ENCODE results near the gene WNK2. TPM values are rescaled to one million over a fixed set of nuclear protein-coding genes. Genes with fewer than 3 reads are reported as not detected.
A peak's percentile ranks its signal among the peaks of the same experiment; 100 is the strongest.

WNK2 gene
- total and polyA plus RNA-seq, 7 donors, result 8.1 to 58.8 (median 35.5) TPM

GRCh38 chr9:93210324-93210973, 26.5 kb downstream of the WNK2 start:
- H3K9me3 ChIP-seq, result peaks cover 3% of the 10 kb centered on the region
- H3K27ac ChIP-seq, result no peak overlapping the region
- DNase-seq, result peak in 1 of 2 donors; percentile 29
- peaks cover 35% of the 10 kb centered on the region for H3K4me1 ChIP-seq
- no peak overlapping the region for H3K4me3 ChIP-seq
- no peaks in the 10 kb centered on the region for H3K27me3 ChIP-seq (ENCODE audit: insufficient read depth in 3 of 3, low read length in 2 of 3)
- TF ChIP-seq CTCF (IDR thresholded peaks at IDR 0.05), result no peak
- intact Hi-C loops (cut with DNase I), result no loop called here
- no peak for ATAC-seq
- no peaks in the 10 kb centered on the region for H3K36me3 ChIP-seq (ENCODE audit: insufficient read depth in 1 of 2, low read depth in 1 of 2)
- 93 to 97% (median 95%) methylated on average over 14 to 15 of the region's 15 CpGs for WGBS, 3 donors

- TF ChIP-seq CTCF (IDR thresholded peaks at IDR 0.05), result no peak
- Histone ChIP-seq H3K4me3 (no peak overlapping the region), H3K4me1 (peaks cover 28% of the 10 kb centered on the region), H3K27ac (no peak overlapping the region), H3K9me3 (peaks cover 5% of the 10 kb centered on the region), H3K36me3 (ENCODE audit: insufficient read depth in 1 of 2, low read depth in 1 of 2) (no peaks in the 10 kb centered on the region), H3K27me3 (ENCODE audit: insufficient read depth in 3 of 3, low read length in 2 of 3) (no peaks in the 10 kb centered on the region)
- ATAC-seq (no peak), DNase-seq (no peak)
- intact Hi-C loops (cut with DNase I), result no loop called here
Observed at GRCh38 chr9:93210974-93211653, 27.2 kb downstream of the WNK2 start.

- intact Hi-C loops (cut with DNase I), result no loop called here
- Histone ChIP-seq H3K9me3 (peaks cover 5% of the 10 kb centered on the region), H3K27ac (no peak overlapping the region), H3K36me3 (ENCODE audit: insufficient read depth in 1 of 2, low read depth in 1 of 2) (no peaks in the 10 kb centered on the region), H3K4me3 (no peak overlapping the region), H3K4me1 (peaks cover 23% of the 10 kb centered on the region), H3K27me3 (ENCODE audit: insufficient read depth in 3 of 3, low read length in 2 of 3) (no peaks in the 10 kb centered on the region)
- WGBS, 3 donors, result 99% methylated on average over 3 of the region's 3 CpGs
- no peak for ATAC-seq
- DNase-seq, result no peak
- no peak for TF ChIP-seq CTCF (IDR thresholded peaks at IDR 0.05)
Observed at GRCh38 chr9:93211654-93212001, 27.7 kb downstream of the WNK2 start.

GRCh38 chr9:93212409-93212808, 28.5 kb downstream of the WNK2 start:
- H3K9me3 ChIP-seq, result peaks cover 5% of the 10 kb centered on the region
- ATAC-seq, result no peak
- peaks cover 18% of the 10 kb centered on the region for H3K4me1 ChIP-seq
- peak in 1 of 2 donors; percentile 25 for DNase-seq
- no peak for TF ChIP-seq CTCF (IDR thresholded peaks at IDR 0.05)
- WGBS, 3 donors, result 90 to 95% (median 93%) methylated on average over 5 of the region's 5 CpGs
- no peaks in the 10 kb centered on the region for H3K36me3 ChIP-seq (ENCODE audit: insufficient read depth in 1 of 2, low read depth in 1 of 2)
- no peaks in the 10 kb centered on the region for H3K27me3 ChIP-seq (ENCODE audit: insufficient read depth in 3 of 3, low read length in 2 of 3)
- intact Hi-C loops (cut with DNase I), result no loop called here
- H3K4me3 ChIP-seq, result no peak overlapping the region
- H3K27ac ChIP-seq, result no peak overlapping the region

- TF ChIP-seq CTCF (IDR thresholded peaks at IDR 0.05), result no peak
- no peaks in the 10 kb centered on the region for H3K27me3 ChIP-seq (ENCODE audit: insufficient read depth in 3 of 3, low read length in 2 of 3)
- H3K4me1 ChIP-seq, result peaks cover 24% of the 10 kb centered on the region
- ATAC-seq, result no peak
- 31 to 53% (median 50%) methylated on average over 1 of the region's 1 CpG for WGBS, 3 donors
- H3K9me3 ChIP-seq, result peaks cover 5% of the 10 kb centered on the region
- no peaks in the 10 kb centered on the region for H3K36me3 ChIP-seq (ENCODE audit: insufficient read depth in 1 of 2, low read depth in 1 of 2)
- no peak overlapping the region for H3K27ac ChIP-seq
- intact Hi-C loops (cut with DNase I), result no loop called here
- DNase-seq, result no peak
- no peak overlapping the region for H3K4me3 ChIP-seq
Observed at GRCh38 chr9:93216073-93216365, 32.1 kb downstream of the WNK2 start.

Data from psoas muscle (tissue), 8 donors.